ENCODE measurements around the gene ARMH2. TPM values are rescaled to one million over a fixed set of nuclear protein-coding genes. Genes with fewer than 3 reads are reported as not detected.
A peak's percentile ranks its signal among the peaks of the same experiment; 100 is the strongest.
"Not testable (repeated sequence)": the region's sequence is repeated elsewhere in the genome, so short reads cannot be mapped to it uniquely, and the experiment has no call there.

Gene ARMH2
- total and polyA plus RNA-seq, 12 donors = 0.39 TPM; not detected in 11

DNA sequence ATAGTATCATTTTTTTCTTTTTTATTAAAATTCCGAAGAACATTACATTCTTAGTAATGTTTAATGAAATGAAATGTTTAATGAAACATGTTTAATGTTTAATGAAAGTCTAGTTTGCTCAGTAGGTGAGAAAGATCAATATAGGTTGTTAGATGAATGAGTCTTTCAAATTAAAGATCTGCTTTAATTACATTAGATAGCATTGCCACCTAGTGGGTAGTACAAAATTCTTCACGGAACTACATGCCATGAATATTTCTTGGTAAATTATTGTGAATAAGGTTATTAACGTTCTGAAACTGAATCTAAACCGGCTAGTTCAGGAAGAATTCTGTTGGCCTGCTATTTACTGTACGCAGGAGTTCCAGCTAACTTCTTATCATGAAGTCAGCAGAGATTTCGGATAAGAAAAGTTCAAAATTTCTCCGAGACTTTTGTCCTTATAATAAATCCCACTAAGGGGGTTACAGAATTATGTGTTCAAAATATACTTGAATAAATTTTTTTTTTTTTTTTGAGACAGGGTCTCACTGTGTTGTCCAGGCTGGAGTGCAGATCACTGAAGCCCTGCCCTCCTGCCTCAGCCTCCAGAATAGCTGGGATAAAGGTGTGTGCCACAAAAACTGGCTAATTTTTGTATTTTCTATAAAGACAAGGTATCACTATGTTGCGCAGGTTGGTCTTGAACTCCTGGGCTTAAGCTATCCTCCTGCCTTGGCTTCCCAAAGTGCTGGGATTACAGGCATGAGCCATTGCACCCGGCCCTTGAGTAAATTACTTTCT is 31.8 kb downstream of the ARMH2 start:
- no peak for DNase-seq
- H3K9me3 ChIP-seq (replicated peaks in 1 of 3) = no peaks in the 10 kb centered on the region
- no peak overlapping the region for H3K4me3 ChIP-seq
- intact Hi-C loops (cut with DNase I) = loop anchor here (10.0 kb wide), 2 partner anchors 52 to 192 kb away; partner anchors contain the start of gene C6orf62 (in 1 of the 2)
- no peaks in the 10 kb centered on the region for H3K36me3 ChIP-seq (replicated peaks in 1 of 2)
- no peaks in the 10 kb centered on the region for H3K27me3 ChIP-seq
- 40 to 54% (median 44%) methylated on average over 9 of the region's 9 CpGs for WGBS, 4 donors
- H3K4me1 ChIP-seq (replicated peaks in 1 of 2) = peaks cover 0 to 5% of the 10 kb centered on the region in 2 donors
- no peak for TF ChIP-seq POLR2A (IDR thresholded peaks at IDR 0.05)
- TF ChIP-seq, protein P1, sequence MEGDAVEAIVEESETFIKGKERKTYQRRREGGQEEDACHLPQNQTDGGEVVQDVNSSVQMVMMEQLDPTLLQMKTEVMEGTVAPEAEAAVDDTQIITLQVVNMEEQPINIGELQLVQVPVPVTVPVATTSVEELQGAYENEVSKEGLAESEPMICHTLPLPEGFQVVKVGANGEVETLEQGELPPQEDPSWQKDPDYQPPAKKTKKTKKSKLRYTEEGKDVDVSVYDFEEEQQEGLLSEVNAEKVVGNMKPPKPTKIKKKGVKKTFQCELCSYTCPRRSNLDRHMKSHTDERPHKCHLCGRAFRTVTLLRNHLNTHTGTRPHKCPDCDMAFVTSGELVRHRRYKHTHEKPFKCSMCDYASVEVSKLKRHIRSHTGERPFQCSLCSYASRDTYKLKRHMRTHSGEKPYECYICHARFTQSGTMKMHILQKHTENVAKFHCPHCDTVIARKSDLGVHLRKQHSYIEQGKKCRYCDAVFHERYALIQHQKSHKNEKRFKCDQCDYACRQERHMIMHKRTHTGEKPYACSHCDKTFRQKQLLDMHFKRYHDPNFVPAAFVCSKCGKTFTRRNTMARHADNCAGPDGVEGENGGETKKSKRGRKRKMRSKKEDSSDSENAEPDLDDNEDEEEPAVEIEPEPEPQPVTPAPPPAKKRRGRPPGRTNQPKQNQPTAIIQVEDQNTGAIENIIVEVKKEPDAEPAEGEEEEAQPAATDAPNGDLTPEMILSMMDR (IDR thresholded peaks at IDR 0.05) = peak; percentile 41 to 64 (median 52)
- H3K27ac ChIP-seq = no peak overlapping the region

DNA sequence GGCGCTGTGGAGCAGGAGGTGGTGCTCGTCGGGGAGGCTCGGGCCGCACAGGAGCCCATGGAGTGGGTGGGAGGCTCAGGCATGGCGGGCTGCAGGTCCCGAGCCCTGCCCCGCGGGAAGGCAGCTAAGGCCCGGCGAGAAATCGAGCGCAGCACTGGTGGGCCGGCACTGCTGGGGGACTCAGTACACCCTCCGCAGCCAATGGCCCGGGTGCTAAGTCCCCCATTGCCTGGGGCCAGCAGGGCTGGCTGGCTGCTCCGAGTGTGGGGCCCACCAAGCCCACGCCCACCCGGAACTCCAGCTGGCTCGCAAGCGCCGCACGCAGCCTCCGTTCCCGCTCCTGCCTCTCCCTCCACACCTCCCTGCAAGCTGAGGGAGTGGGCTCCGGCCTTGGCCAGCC is 32.7 kb downstream of the ARMH2 start:
- H3K4me1 ChIP-seq (replicated peaks in 1 of 2); DNase-seq; H3K27me3 ChIP-seq; H3K9me3 ChIP-seq (replicated peaks in 1 of 3); H3K36me3 ChIP-seq (replicated peaks in 1 of 2); H3K27ac ChIP-seq; H3K4me3 ChIP-seq: not testable (repeated sequence)
- intact Hi-C loops (cut with DNase I) = loop anchor here (10.0 kb wide), 2 partner anchors 51 to 191 kb away; partner anchors contain the start of gene C6orf62 (in 1 of the 2)
- 86 to 95% (median 89%) methylated on average over 14 to 22 of the region's 26 CpGs for WGBS, 4 donors

DNA sequence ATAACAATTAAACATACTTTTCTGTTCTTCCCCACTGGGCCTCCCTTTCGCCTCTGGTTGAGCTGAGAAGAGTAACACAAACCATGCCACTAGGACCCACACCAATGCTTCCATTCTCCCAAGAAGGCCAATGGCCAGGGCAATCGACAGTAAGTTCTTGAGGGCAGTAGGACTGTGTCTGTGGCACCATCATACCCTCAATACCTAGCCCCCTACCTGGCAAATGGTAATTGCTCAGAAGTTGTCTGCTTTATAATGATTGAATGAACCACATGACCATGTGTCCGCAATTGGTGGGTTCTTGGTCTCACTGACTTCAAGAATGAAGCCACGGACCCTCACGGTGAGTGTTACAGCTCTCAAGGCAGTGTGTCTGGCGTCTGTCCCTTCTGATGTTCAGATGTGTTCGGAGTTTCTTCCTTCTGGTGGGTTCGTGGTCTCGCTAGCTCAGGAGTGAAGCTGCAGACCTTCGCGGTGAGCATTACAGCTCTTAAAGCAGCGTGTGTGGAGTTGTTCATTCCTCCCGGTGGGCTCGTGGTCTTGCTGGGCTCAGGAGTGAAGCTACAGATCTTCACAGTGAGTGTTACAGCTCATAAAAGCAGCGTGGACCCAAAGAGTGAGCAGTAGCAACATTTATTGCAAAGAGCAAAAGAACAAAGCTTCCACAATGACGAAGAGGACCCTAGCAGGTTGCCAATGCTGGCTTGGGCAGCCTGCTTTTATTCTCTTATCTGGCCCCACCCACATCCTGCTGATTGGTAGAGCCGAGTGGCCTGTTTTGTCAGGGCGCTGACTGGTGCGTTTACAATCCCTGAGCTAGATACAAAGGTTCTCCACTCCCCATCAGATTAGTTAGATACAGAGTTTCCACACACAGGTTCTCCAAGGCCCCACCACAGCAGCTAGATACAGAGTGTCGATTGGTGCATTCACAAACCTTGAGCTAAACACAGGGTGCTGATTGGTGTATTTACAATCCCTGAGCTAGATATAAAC is 33.6 kb downstream of the ARMH2 start:
- not testable (repeated sequence) for DNase-seq; H3K9me3 ChIP-seq (replicated peaks in 1 of 3); H3K27ac ChIP-seq; H3K27me3 ChIP-seq; H3K4me1 ChIP-seq (replicated peaks in 1 of 2); H3K36me3 ChIP-seq (replicated peaks in 1 of 2); H3K4me3 ChIP-seq
- whole genome bisulfite sequencing, 4 donors = 87 to 92% (median 90%) methylated on average over 17 to 20 of the region's 20 CpGs
- intact Hi-C loops (cut with DNase I) = loop anchor here (5.0 to 10.0 kb wide), 3 partner anchors 50 to 190 kb away; partner anchors contain the start of gene C6orf62 (in 1 of the 2)

DNA sequence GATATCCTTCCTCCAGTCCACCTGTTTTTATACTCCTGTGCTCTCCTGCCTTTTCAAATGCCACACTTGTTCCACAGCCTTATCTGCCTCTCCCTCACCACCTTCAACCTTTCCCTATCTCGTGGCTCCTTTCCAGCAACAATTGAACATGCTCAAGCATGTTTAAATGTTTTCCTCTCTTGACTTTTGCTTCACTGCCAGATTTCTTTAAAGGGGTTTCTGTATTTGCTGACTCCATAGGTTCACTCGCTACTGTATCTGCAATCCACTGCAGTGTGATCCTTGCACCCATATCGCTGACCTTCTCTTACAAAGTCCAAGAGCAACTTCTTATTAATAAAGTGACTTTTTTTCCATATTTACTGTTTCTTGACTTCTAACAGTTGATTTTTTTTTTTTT is 35.1 kb downstream of the ARMH2 start:
- WGBS, 4 donors = 68 to 79% (median 72%) methylated on average over 3 of the region's 3 CpGs
- no peak overlapping the region for H3K4me3 ChIP-seq

More for the DNA sequence above, 35.1 kb downstream of the ARMH2 start:
- DNase-seq = no peak
- intact Hi-C loops (cut with DNase I) = loop anchor here (5.0 to 10.0 kb wide), 3 partner anchors 49 to 189 kb away; partner anchors contain the start of gene C6orf62 (in 1 of the 2)
- Histone ChIP-seq H3K36me3 (replicated peaks in 1 of 2) (no peaks in the 10 kb centered on the region), H3K9me3 (replicated peaks in 1 of 3) (no peaks in the 10 kb centered on the region), H3K4me1 (replicated peaks in 1 of 2) (peaks cover 0 to 5% of the 10 kb centered on the region in 2 donors), H3K27ac (no peak overlapping the region), H3K27me3 (no peaks in the 10 kb centered on the region)
- no peak for TF ChIP-seq POLR2A (IDR thresholded peaks at IDR 0.05)
- TF ChIP-seq, protein P1 (IDR thresholded peaks at IDR 0.05) = no peak
